Measurements from ENCODE around the gene DPP7. TPM values are rescaled to one million over a fixed set of nuclear protein-coding genes. Genes with fewer than 3 reads are reported as not detected.

The DPP7 gene
- total and polyA plus RNA-seq, 2 of the 4 experiments (the other 2 are of a cell fraction): 14.9 to 76.4 TPM

- CTCF ChIA-PET: no interaction called here
- dilution Hi-C loops (cut with HindIII; ENCODE audit: low sequenced_read_pairs, unreplicated experiment): no loop called here
- in situ Hi-C loops (cut with MboI; ENCODE audit: low sequenced_read_pairs): no loop called here
Measured at GRCh38 chr9:137158625-137159024, 44.1 kb upstream of the DPP7 start.

More at GRCh38 chr9:137158625-137159024, 44.1 kb upstream of the DPP7 start:
- no TSS peak for BruUV-seq (replicated peaks)
- peaks cover 67% of the 10 kb centered on the region for H3K27me3 ChIP-seq (ENCODE audit: control insufficient read depth, insufficient read depth, low read length)
- H3K23ac ChIP-seq (ENCODE audit: low read depth, low read length): no peak overlapping the region
- DNase-seq (no peak), ATAC-seq (ENCODE audit: low read depth) (no peak)
- H3K4me3 ChIP-seq (ENCODE audit: insufficient read depth, low read depth, low read length): no peak overlapping the region
- no peak overlapping the region for H2BK20ac ChIP-seq (ENCODE audit: low read depth, low read length)
- H4K8ac ChIP-seq (ENCODE audit: low read depth in 2 of 2, low read length in 2 of 2): no peak overlapping the region
- H2BK15ac ChIP-seq (ENCODE audit: low read depth, low read length): no peak overlapping the region
- no peak overlapping the region for H4K5ac ChIP-seq (ENCODE audit: low read depth, low read length)
- no peak overlapping the region for H3K56ac ChIP-seq (ENCODE audit: extremely low read depth, insufficient read depth, low read length)
- intact Hi-C loops (cut with micrococcal nuclease): no loop called here
- H2AK5ac ChIP-seq (ENCODE audit: low read depth, low read length): no peak overlapping the region
- no peak overlapping the region for H2BK5ac ChIP-seq (ENCODE audit: low read depth, low read length, poor library complexity, severe bottlenecking)
- H2BK120ac ChIP-seq (ENCODE audit: low read depth, low read length): no peak overlapping the region
- H3K9me1 ChIP-seq (ENCODE audit: insufficient read depth, low read length): no peaks in the 10 kb centered on the region
- POLR2A ChIA-PET (ENCODE audit: unreplicated experiment): no interaction called here
- TF ChIP-seq MAFK (IDR thresholded peaks at IDR 0.05; ENCODE audit: low read depth, low read length): no peak
- TF ChIP-seq RCOR1 (IDR thresholded peaks at IDR 0.05; ENCODE audit: insufficient replicate concordance, low read length): no peak
- no peak for TF ChIP-seq CHD1 (IDR thresholded peaks at IDR 0.05; ENCODE audit: low read depth, low read length)
- no peak for TF ChIP-seq FOS (IDR thresholded peaks at IDR 0.05; ENCODE audit: low read depth, low read length)
- TF ChIP-seq POLR2A (IDR thresholded peaks at IDR 0.05; ENCODE audit: low read depth, low read length): no peak
- TF ChIP-seq ELK1 (IDR thresholded peaks at IDR 0.05; ENCODE audit: borderline replicate concordance, low read depth, low read length): no peak
- no peak for TF ChIP-seq USF2 (IDR thresholded peaks at IDR 0.05; ENCODE audit: low read depth, low read length)
- TF ChIP-seq MAZ (IDR thresholded peaks at IDR 0.05; ENCODE audit: borderline replicate concordance, low read depth, low read length): no peak
- no peak for TF ChIP-seq CEBPB (IDR thresholded peaks at IDR 0.05; ENCODE audit: low read depth, low read length)
- no peak for TF ChIP-seq SMC3 (IDR thresholded peaks at IDR 0.05; ENCODE audit: low read depth, low read length)
- no peak for TF ChIP-seq BHLHE40 (IDR thresholded peaks at IDR 0.05; ENCODE audit: low read depth, low read length)
- no peak for TF ChIP-seq NFE2L2 (IDR thresholded peaks at IDR 0.05; ENCODE audit: low read depth, low read length)
- TF ChIP-seq MXI1 (IDR thresholded peaks at IDR 0.05; ENCODE audit: borderline replicate concordance, low read depth, low read length): no peak
- no peak for TF ChIP-seq CTCF (conservative IDR thresholded peaks at IDR 0.05; ENCODE audit: low read depth, low read length)
- TF ChIP-seq RAD21 (IDR thresholded peaks at IDR 0.05; ENCODE audit: low read length): no peak
- no peaks in the 10 kb centered on the region for H3K79me1 ChIP-seq (ENCODE audit: low read depth in 1 of 2, low read length in 2 of 2)
- no peak overlapping the region for H3K27ac ChIP-seq (ENCODE audit: insufficient read depth, low read length)
- H3K36me3 ChIP-seq (ENCODE audit: control insufficient read depth, insufficient read depth, low read length): no peaks in the 10 kb centered on the region
- H3K4ac ChIP-seq (ENCODE audit: low read depth, low read length): no peak overlapping the region
- 0 out of 2 replicates have a peak, but pooled peaks cover 5% of the 10 kb centered on the region for H4K20me1 ChIP-seq (ENCODE audit: insufficient read depth, low read length)
- H3K9me3 ChIP-seq (ENCODE audit: control insufficient read depth, insufficient read depth, low read length): no peaks in the 10 kb centered on the region
- H3K14ac ChIP-seq (replicated peaks; ENCODE audit: low read depth, low read length): no peak overlapping the region
- no peak overlapping the region for H3K9ac ChIP-seq (ENCODE audit: low read depth, low read length)
- no peak overlapping the region for H2AFZ ChIP-seq (replicated peaks; ENCODE audit: low read length, poor library complexity)
- H3K4me2 ChIP-seq (ENCODE audit: low read depth, low read length): no peak overlapping the region
- H2AK9ac ChIP-seq (replicated peaks; ENCODE audit: low read depth, low read length, poor library complexity): no peak overlapping the region
- peaks cover 2% of the 10 kb centered on the region; the same call in 1 of the 2 replicates for H3K4me1 ChIP-seq (ENCODE audit: control insufficient read depth, insufficient read depth, low read length)
- no peak overlapping the region for H4K91ac ChIP-seq (ENCODE audit: insufficient read depth, low read depth, low read length)
- no CpG with 5 or more reads among the region's 4 CpGs for WGBS, 2 experiments (ENCODE audit: extremely low coverage in 2 of 2, insufficient read length in 1 of 2)
- no peak overlapping the region for H3K18ac ChIP-seq (ENCODE audit: low read depth, low read length)

Measured in IMR-90 (cell line).